K562 (cell line): Measurements from ENCODE around the gene DNAAF9. TPM values are rescaled to one million over a fixed set of nuclear protein-coding genes. Genes with fewer than 3 reads are reported as not detected.

Experiments
- ARID1B ChIP-seq: fragments of 450-650 bp; IDR thresholded peaks from 2 replicates; pipeline ENCODE4 v1.6.1; 2016; ENCODE audit warnings: antibody characterized with exemption, mild to moderate bottlenecking, inconsistent platforms
- CEBPG ChIP-seq, 3 experiments: fragments of 200-800 bp in 1 of 3; sonication (Bioruptor generic) in 1 of 3; sonication (generic) in 1 of 3; formaldehyde crosslinking in 1 of 3; IDR thresholded peaks in 2 of 3; conservative IDR thresholded peaks in 1 of 3; 2 replicates each; pipeline versions ENCODE4 v1.6.1 to v1.8.0; 2016 to 2022; ENCODE audit warnings: missing compliant biosample characterization in 2 of 3, missing genetic modification characterization in 2 of 3, mild to moderate bottlenecking in 1 of 3, missing genetic modification reagents in 1 of 3
- DMBX1 ChIP-seq: fragments of 250-450 bp; sonication (Bioruptor Pico); IDR thresholded peaks from 2 replicates; pipeline ENCODE4 v1.8.0; 2022; ENCODE audit warnings: inconsistent platforms, mild to moderate bottlenecking, moderate library complexity, borderline replicate concordance
- MAFF ChIP-seq: IDR thresholded peaks from 2 replicates; pipeline ENCODE4 v1.6.1; 2012; ENCODE audit warnings: low read length, improper control_type of control experiment
- ZBED1 ChIP-seq: IDR thresholded peaks from 2 replicates; pipeline ENCODE4 v1.6.1; 2014
- ZNF589 ChIP-seq: fragments of 200-800 bp; sonication (Bioruptor generic); IDR thresholded peaks from 2 replicates; pipeline ENCODE4 v1.6.1; 2016; ENCODE audit warnings: low read depth, missing genetic modification characterization, missing compliant biosample characterization
- polyA plus RNA-seq, 8 experiments: library from polyadenylated mRNA; depleted of rRNA in 4 of 8; stranded (reverse) in 5 of 8; unstranded in 3 of 8; fragments of >200 nt; fragmentation: Nextera tagmentation in 2 of 8; fragmentation: Illumina TruSeq in 1 of 8; extraction: Ambion mirVana in 2 of 8; extraction: Trizol in 1 of 8; gene quantifications; 2 replicates each; pipeline versions ENCODE4 v1.2.1 to v1.2.3, GENCODE V29; 2011 to 2014; ENCODE audit warnings: inconsistent platforms in 1 of 8, missing spikeins in 1 of 8
- total RNA-seq, 7 experiments: library from RNA; depleted of rRNA in 6 of 7; stranded (reverse); fragments of >200 nt in 6 of 7; fragmentation: Illumina TruSeq in 2 of 7; extraction: Trizol in 2 of 7; gene quantifications; 2 replicates each; pipeline versions ENCODE4 v1.2.1 to v1.2.3, GENCODE V29; 2011 to 2021; ENCODE audit warnings: low replicate concordance in 1 of 7
- TF ChIP-seq, protein P1 (sequence below): fragments of 450-650 bp; IDR thresholded peaks from 2 replicates; pipeline ENCODE4 v1.6.1; 2016; ENCODE audit warnings: low read depth
- TF ChIP-seq, protein P2 (sequence below), 2 experiments: fragments of 450-650 bp; IDR thresholded peaks; 2 replicates each; pipeline ENCODE4 v1.6.1; 2016; ENCODE audit warnings: mild to moderate bottlenecking in 2 of 2, borderline replicate concordance in 1 of 2, low read depth in 1 of 2, moderate library complexity in 1 of 2

DNAAF9 gene
- total and polyA plus RNA-seq, 9 of the 15 experiments (the other 6 are each of a cell fraction or from before 2014, with no cell fraction given), result 0.42 to 2.9 (median 1.9) TPM

DNA sequence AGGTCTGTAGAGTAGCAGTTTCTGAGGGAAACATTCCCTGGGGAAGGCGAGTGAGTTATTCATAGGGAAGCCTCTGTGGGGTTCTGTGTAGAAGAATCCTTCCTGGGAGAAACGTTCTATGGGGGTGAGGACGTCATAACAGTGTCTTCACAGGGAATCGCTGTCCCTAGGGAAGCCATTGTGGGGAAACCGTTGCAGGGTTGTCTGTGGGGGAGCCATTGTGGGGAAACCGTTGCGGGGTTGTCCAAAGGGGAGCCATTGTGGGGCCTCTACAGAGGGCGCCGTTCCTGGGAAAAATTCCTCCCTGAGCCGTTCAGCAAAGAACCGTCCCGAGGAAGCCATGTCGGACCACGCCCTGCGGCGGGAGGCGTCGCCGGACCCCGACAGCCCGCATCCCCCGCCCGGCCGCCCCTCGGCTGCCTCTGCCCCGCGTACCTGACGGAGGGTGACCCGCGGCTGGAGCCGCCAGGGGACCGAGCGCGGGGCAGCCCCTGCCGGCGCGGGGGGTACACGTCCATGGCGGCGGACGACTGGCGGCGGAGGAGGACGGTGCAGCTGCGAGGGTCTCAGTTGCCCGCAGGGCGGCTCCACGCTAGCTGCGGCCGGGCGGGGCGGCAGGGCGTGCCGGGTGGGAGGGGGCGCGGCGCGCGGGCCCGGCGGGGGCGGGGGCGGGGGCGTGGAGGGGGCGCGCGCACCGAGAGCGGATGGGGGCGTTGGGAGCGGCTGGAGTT is at the start of gene DNAAF9 (continued):
- TF ChIP-seq, protein P1, sequence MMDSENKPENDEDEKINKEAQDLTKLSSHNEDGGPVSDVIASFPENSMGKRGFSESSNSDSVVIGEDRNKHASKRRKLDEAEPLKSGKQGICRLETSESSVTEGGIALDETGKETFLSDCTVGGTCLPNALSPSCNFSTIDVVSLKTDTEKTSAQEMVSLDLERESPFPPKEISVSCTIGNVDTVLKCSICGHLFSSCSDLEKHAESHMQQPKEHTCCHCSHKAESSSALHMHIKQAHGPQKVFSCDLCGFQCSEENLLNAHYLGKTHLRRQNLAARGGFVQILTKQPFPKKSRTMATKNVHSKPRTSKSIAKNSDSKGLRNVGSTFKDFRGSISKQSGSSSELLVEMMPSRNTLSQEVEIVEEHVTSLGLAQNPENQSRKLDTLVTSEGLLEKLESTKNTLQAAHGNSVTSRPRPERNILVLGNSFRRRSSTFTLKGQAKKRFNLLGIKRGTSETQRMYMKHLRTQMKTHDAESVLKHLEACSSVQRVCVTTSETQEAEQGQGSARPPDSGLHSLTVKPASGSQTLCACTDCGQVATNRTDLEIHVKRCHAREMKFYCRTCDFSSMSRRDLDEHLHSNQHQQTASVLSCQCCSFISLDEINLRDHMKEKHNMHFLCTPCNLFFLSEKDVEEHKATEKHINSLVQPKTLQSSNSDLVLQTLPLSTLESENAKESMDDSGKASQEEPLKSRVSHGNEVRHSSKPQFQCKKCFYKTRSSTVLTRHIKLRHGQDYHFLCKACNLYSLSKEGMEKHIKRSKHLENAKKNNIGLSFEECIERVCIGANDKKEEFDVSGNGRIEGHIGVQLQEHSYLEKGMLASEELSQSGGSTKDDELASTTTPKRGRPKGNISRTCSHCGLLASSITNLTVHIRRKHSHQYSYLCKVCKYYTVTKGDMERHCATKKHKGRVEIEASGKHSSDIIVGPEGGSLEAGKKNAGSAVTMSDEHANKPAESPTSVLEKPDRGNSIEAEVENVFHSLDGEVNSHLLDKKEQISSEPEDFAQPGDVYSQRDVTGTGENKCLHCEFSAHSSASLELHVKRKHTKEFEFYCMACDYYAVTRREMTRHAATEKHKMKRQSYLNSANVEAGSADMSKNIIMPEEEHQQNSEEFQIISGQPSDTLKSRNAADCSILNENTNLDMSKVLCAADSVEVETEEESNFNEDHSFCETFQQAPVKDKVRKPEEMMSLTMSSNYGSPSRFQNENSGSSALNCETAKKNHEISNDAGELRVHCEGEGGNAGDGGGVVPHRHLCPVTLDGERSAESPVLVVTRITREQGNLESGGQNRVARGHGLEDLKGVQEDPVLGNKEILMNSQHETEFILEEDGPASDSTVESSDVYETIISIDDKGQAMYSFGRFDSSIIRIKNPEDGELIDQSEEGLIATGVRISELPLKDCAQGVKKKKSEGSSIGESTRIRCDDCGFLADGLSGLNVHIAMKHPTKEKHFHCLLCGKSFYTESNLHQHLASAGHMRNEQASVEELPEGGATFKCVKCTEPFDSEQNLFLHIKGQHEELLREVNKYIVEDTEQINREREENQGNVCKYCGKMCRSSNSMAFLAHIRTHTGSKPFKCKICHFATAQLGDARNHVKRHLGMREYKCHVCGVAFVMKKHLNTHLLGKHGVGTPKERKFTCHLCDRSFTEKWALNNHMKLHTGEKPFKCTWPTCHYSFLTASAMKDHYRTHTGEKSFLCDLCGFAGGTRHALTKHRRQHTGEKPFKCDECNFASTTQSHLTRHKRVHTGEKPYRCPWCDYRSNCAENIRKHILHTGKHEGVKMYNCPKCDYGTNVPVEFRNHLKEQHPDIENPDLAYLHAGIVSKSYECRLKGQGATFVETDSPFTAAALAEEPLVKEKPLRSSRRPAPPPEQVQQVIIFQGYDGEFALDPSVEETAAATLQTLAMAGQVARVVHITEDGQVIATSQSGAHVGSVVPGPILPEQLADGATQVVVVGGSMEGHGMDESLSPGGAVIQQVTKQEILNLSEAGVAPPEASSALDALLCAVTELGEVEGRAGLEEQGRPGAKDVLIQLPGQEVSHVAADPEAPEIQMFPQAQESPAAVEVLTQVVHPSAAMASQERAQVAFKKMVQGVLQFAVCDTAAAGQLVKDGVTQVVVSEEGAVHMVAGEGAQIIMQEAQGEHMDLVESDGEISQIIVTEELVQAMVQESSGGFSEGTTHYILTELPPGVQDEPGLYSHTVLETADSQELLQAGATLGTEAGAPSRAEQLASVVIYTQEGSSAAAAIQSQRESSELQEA, result no peak
- TF ChIP-seq CEBPG (CRISPR knock-in tag; IDR thresholded peaks at IDR 0.05) (no peak), CEBPG (tag; conservative IDR thresholded peaks at IDR 0.05 in 1 of 2, IDR thresholded peaks at IDR 0.05 in 1 of 2) (no peak), ARID1B (no peak), ZBED1 (no peak), MAFF (no peak), ZNF589 (no peak), DMBX1 (CRISPR knock-in tag) (no peak)
- TF ChIP-seq, protein P2, sequence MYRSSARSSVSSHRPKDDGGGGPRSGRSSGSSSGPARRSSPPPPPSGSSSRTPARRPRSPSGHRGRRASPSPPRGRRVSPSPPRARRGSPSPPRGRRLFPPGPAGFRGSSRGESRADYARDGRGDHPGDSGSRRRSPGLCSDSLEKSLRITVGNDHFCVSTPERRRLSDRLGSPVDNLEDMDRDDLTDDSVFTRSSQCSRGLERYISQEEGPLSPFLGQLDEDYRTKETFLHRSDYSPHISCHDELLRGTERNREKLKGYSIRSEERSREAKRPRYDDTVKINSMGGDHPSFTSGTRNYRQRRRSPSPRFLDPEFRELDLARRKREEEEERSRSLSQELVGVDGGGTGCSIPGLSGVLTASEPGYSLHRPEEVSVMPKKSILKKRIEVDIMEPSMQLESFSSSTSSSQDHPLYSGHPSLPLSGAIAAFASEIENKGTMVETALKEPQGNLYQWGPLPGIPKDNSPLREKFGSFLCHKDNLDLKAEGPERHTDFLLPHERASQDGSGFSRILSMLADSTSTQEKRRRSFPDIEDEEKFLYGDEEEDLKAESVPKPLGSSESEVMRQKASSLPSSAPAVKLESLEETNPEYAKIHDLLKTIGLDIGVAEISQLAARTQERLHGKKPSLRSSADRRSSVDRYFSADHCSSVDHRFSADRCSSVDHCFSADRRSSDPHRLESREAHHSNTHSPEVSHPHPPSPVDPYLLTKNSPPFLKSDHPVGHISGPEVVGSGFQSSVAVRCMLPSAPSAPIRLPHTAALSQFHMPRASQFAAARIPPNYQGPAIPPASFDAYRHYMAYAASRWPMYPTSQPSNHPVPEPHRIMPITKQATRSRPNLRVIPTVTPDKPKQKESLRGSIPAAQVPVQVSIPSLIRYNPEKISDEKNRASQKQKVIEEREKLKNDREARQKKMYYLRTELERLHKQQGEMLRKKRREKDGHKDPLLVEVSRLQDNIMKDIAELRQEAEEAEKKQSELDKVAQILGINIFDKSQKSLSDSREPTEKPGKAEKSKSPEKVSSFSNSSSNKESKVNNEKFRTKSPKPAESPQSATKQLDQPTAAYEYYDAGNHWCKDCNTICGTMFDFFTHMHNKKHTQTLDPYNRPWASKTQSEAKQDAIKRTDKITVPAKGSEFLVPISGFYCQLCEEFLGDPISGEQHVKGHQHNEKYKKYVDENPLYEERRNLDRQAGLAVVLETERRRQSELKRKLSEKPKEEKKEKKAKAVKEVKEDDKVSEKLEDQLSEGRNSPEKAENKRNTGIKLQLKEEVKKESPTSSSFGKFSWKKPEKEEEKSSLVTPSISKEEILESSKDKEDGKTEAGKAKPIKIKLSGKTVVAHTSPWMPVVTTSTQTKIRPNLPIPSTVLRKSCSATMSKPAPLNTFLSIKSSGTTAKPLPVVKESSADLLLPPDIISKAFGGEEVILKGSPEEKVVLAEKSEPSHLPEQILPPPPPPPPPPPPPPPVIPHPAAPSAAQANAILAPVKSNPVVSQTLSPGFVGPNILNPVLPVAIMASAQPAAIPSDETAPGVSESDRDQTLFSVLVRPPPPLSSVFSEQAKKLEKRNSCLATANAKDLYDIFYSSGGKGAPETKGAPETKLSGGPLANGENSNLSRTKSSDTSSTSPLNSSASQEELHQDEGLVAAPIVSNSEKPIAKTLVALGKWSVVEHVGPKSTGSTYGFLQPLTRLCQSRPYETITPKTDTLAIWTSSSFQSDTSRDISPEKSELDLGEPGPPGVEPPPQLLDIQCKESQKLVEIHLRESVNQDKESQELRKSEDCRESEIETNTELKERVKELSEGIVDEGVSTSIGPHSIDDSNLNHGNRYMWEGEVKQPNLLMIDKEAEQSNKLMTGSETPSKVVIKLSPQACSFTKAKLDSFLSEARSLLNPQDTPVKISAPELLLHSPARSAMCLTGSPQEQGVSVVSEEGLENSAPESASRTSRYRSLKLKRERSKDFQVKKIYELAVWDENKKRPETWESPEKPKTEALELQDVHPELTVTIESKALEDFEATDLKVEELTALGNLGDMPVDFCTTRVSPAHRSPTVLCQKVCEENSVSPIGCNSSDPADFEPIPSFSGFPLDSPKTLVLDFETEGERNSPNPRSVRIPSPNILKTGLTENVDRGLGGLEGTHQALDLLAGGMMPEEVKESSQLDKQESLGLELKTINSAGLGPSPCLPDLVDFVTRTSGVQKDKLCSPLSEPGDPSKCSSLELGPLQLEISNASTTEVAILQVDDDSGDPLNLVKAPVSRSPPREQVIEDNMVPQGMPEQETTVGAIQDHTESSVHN (IDR thresholded peaks at IDR 0.05; ENCODE audit: borderline replicate concordance in 1 of 2, low read depth in 1 of 2), result no peak
